GM12878 (cell line): ENCODE measurements around the gene SPAG16. TPM values are rescaled to one million over a fixed set of nuclear protein-coding genes. Genes with fewer than 3 reads are reported as not detected.

ENCODE experiments used
- ATF7 ChIP-seq: fragments of 450-650 bp; IDR thresholded peaks from 2 replicates; pipeline ENCODE4 v1.6.1; 2016; ENCODE audit warnings: low read depth, mild to moderate bottlenecking
- EED ChIP-seq: sonication (generic); IDR thresholded peaks from 2 replicates; pipeline ENCODE4 v1.6.1; 2016; ENCODE audit warnings: antibody characterized with exemption, low read depth
- GATAD2B ChIP-seq: fragments of 450-650 bp; conservative IDR thresholded peaks from 2 replicates; pipeline ENCODE4 v1.6.1; 2017; ENCODE audit warnings: low read depth, mild to moderate bottlenecking, moderate library complexity
- HSF1 ChIP-seq: fragments of 150-350 bp; IDR thresholded peaks from 2 replicates; pipeline ENCODE4 v1.6.1; 2014; ENCODE audit warnings: mild to moderate bottlenecking, low read depth, low read length
- IKZF2 ChIP-seq, 2 experiments: fragments of 450-650 bp; IDR thresholded peaks; 2 replicates each; pipeline ENCODE4 v1.6.1; 2017; ENCODE audit warnings: mild to moderate bottlenecking in 2 of 2, moderate library complexity in 2 of 2
- MLLT1 ChIP-seq: fragments of 450-650 bp; IDR thresholded peaks from 2 replicates; pipeline ENCODE4 v1.6.1; 2016; ENCODE audit warnings: mild to moderate bottlenecking
- MTA2 ChIP-seq: fragments of 450-650 bp; IDR thresholded peaks from 2 replicates; pipeline ENCODE4 v1.6.1; 2016; ENCODE audit warnings: low read depth, mild to moderate bottlenecking, moderate library complexity
- MTA3 ChIP-seq: IDR thresholded peaks from 2 replicates; pipeline ENCODE4 v1.6.1; 2012; ENCODE audit warnings: low read length, inconsistent platforms, borderline replicate concordance
- NR2F1 ChIP-seq: fragments of 450-650 bp; conservative IDR thresholded peaks from 2 replicates; pipeline ENCODE4 v1.6.1; 2017; ENCODE audit warnings: mild to moderate bottlenecking
- PBX3 ChIP-seq: IDR thresholded peaks from 2 replicates; pipeline ENCODE4 v1.6.1; 2011; ENCODE audit warnings: mild to moderate bottlenecking, low read depth, low read length, moderate library complexity; ENCODE audit not compliant: insufficient replicate concordance
- POLR2AphosphoS5 ChIP-seq: IDR thresholded peaks from 2 replicates; pipeline ENCODE4 v1.6.1; 2011; ENCODE audit warnings: mild to moderate bottlenecking, low read length, inconsistent platforms
- RELA ChIP-seq: fragments of 450-650 bp; IDR thresholded peaks from 2 replicates; pipeline ENCODE4 v1.8.0; 2014; ENCODE audit warnings: borderline replicate concordance; ENCODE audit not compliant: partially characterized antibody
- TARDBP ChIP-seq: IDR thresholded peaks from 2 replicates; pipeline ENCODE4 v1.6.1; 2016; ENCODE audit warnings: borderline replicate concordance
- TCF12 ChIP-seq: IDR thresholded peaks from 2 replicates; pipeline ENCODE4 v1.6.1; 2011; ENCODE audit warnings: low read depth, mild to moderate bottlenecking, low read length
- TCF3 ChIP-seq: IDR thresholded peaks from 2 replicates; pipeline ENCODE4 v1.6.1; 2012; ENCODE audit warnings: low read depth, mild to moderate bottlenecking, low read length, borderline replicate concordance; ENCODE audit not compliant: insufficient read depth
- ZBED1 ChIP-seq: IDR thresholded peaks from 2 replicates; pipeline ENCODE4 v1.6.1; 2016; ENCODE audit warnings: borderline replicate concordance
- ZNF687 ChIP-seq: fragments of 450-650 bp; IDR thresholded peaks from 2 replicates; pipeline ENCODE4 v1.6.1; 2017; ENCODE audit warnings: mild to moderate bottlenecking, moderate library complexity
- polyA plus RNA-seq, 11 experiments: library from polyadenylated mRNA; depleted of rRNA in 4 of 11; unstranded in 6 of 11; stranded (reverse) in 5 of 11; fragments of >200 nt; fragmentation: Nextera tagmentation in 4 of 11; fragmentation: Illumina TruSeq in 1 of 11; extraction: Ambion mirVana in 4 of 11; extraction: Trizol in 1 of 11; gene quantifications; 1 replicate in 1 of 11; 2 replicates in 10 of 11; pipeline versions ENCODE4 v1.2.1 to v1.2.3, GENCODE V29; 2011 to 2016; ENCODE audit warnings: inconsistent platforms in 2 of 11, missing spikeins in 2 of 11, low read depth in 1 of 11
- total RNA-seq, 4 experiments: library from RNA; depleted of rRNA in 3 of 4; stranded (reverse); fragments of >200 nt in 3 of 4; fragmentation: Illumina TruSeq in 1 of 4; extraction: Trizol in 1 of 4; gene quantifications; 2 replicates each; pipeline versions ENCODE4 v1.2.1 to v1.2.3, GENCODE V29; 2013 to 2021
- TF ChIP-seq, protein P1 (sequence below): fragments of 450-650 bp; IDR thresholded peaks from 2 replicates; pipeline ENCODE4 v1.6.1; 2018; ENCODE audit warnings: borderline replicate concordance, mild to moderate bottlenecking; ENCODE audit not compliant: partially characterized antibody

SPAG16 gene
- total and polyA plus RNA-seq, 10 of the 15 experiments (the other 5 are each of a cell fraction or from before 2014, with no cell fraction given) = 6.0 to 25.0 (median 15.2) TPM

DNA sequence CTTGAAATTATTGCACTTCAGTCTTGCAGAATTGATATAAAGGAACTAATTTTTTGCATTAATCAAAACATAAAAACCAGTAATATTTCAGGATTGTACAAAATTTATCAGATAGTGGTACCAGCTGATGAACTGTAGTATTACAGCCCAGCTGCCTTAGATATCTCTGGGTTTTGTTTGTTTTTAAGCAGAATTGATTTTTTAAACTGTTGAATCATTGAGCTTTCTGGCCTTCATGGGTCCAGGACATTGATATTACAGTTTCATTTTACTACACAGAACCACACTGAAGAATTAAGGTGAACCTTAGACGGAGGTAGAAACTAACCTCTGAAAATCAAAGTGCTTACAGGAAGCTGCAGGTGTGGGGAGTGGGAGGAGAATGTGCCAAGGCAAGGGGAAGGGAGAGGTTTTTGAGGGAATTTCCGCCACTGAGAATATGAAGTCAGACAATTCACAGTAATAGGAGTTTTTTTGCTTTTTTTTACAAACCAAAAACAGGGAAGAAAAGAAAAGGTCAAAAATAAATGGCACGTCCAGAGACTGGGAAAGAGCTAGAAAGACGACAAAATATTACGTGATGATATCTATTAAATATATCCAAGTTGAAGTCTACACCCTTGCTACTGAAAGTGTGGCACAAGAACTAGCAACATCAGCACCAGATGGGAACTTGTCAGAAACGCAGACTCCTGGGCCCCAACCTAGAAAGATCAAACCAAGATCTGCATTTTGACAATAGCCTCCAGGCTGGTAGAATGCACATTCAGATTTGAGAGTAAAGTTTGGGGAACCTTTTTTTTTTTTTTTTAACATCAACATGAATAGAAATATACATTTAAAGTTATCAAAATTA is 40.8 kb upstream of the SPAG16 start (continued):
- TF ChIP-seq MLLT1 (peak; percentile 78), HSF1 (no peak), MTA2 (peak; percentile 67), TARDBP (no peak), MTA3 (0 out of 2 replicates have a peak, but pooled peaks have one; percentile 44), TCF3 (peak; percentile 80; the same call in 1 of the 2 replicates), GATAD2B (peak; percentile 63; the same call in 1 of the 2 replicates), NR2F1 (no peak), ZNF687 (0 out of 2 replicates have a peak, but pooled peaks have one; percentile 32), RELA (peak; percentile 9), ATF7 (0 out of 2 replicates have a peak, but pooled peaks have one; percentile 56), TCF12 (peak; percentile 66; the same call in 1 of the 2 replicates), IKZF2 (IDR thresholded peaks at IDR 0.05) (peak; percentile 81 to 86), PBX3 (no peak), ZBED1 (0 out of 2 replicates have a peak, but pooled peaks have one; percentile 24), EED (peak; percentile 90), POLR2AphosphoS5 (0 out of 2 replicates have a peak, but pooled peaks have one; percentile 44)
- TF ChIP-seq, protein P1, sequence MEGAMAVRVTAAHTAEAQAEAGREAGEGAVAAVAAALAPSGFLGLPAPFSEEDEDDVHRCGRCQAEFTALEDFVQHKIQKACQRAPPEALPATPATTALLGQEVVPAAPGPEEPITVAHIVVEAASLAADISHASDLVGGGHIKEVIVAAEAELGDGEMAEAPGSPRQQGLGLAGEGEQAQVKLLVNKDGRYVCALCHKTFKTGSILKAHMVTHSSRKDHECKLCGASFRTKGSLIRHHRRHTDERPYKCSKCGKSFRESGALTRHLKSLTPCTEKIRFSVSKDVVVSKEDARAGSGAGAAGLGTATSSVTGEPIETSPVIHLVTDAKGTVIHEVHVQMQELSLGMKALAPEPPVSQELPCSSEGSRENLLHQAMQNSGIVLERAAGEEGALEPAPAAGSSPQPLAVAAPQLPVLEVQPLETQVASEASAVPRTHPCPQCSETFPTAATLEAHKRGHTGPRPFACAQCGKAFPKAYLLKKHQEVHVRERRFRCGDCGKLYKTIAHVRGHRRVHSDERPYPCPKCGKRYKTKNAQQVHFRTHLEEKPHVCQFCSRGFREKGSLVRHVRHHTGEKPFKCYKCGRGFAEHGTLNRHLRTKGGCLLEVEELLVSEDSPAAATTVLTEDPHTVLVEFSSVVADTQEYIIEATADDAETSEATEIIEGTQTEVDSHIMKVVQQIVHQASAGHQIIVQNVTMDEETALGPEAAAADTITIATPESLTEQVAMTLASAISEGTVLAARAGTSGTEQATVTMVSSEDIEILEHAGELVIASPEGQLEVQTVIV = no peak
